Measurements from ENCODE around the gene SPATA1.

GRCh38 chr1:84600796-84601195 lies 94.6 kb downstream of the SPATA1 start:
- TF ChIP-seq YY1 (IDR thresholded peaks at IDR 0.05; ENCODE audit: insufficient read depth, insufficient read length) (no peak), ZNF274 (IDR thresholded peaks at IDR 0.05; ENCODE audit: low read depth, low read length) (no peak), SUZ12 (IDR thresholded peaks at IDR 0.05; ENCODE audit: extremely low read depth, insufficient read depth, insufficient read length) (no peak)
